ENCODE data around the gene VPS13A.
"Not testable (repeated sequence)": the region's sequence is repeated elsewhere in the genome, so short reads cannot be mapped to it uniquely, and the experiment has no call there.

The VPS13A gene

GRCh38 chr9:77188242-77188641, 10.9 kb downstream of the VPS13A start:
- no peak for DNase-seq (ENCODE audit: low spot score)

- DNase-seq (ENCODE audit: low spot score), result no peak
These were observed 17.1 kb downstream of the VPS13A start for GRCh38 chr9:77194423-77194822.

GRCh38 chr9:77210116-77210515, 32.8 kb downstream of the VPS13A start:
- no peak for DNase-seq (ENCODE audit: low spot score)

GRCh38 chr9:77211561-77211960, 34.2 kb downstream of the VPS13A start:
- no peak for DNase-seq (ENCODE audit: low spot score)

- no peak for DNase-seq (ENCODE audit: low spot score)
These were observed 35.5 kb downstream of the VPS13A start for GRCh38 chr9:77212801-77213200.

GRCh38 chr9:77215874-77216273, 38.5 kb downstream of the VPS13A start:
- DNase-seq (ENCODE audit: low spot score), result peak; percentile 28

- peak; percentile 58 for DNase-seq (ENCODE audit: low spot score)
These were observed 41.3 kb downstream of the VPS13A start for GRCh38 chr9:77218612-77219011.

GRCh38 chr9:77221431-77221830, 44.1 kb downstream of the VPS13A start:
- DNase-seq (ENCODE audit: low spot score), result no peak

- DNase-seq (ENCODE audit: low spot score), result no peak
These were observed 47.5 kb downstream of the VPS13A start for GRCh38 chr9:77224746-77225312.

- no peak for DNase-seq (ENCODE audit: low spot score)
These were observed 59.4 kb downstream of the VPS13A start for GRCh38 chr9:77236693-77237092.

- no peak for DNase-seq (ENCODE audit: low spot score)
These were observed 60.6 kb downstream of the VPS13A start for GRCh38 chr9:77237896-77238295.

- DNase-seq (ENCODE audit: low spot score), result no peak
These were observed 73.7 kb downstream of the VPS13A start for GRCh38 chr9:77251050-77251449.

- DNase-seq (ENCODE audit: low spot score), result no peak
These were observed 79.9 kb downstream of the VPS13A start for GRCh38 chr9:77257275-77257674.

- DNase-seq (ENCODE audit: low spot score), result no peak
These were observed 84.3 kb downstream of the VPS13A start for GRCh38 chr9:77261605-77262004.

GRCh38 chr9:77267762-77268161, 90.4 kb downstream of the VPS13A start:
- not testable (repeated sequence) for DNase-seq (ENCODE audit: low spot score)

GRCh38 chr9:77271023-77271690, 93.8 kb downstream of the VPS13A start:
- DNase-seq (ENCODE audit: low spot score), result no peak

GRCh38 chr9:77276799-77277198, 99.5 kb downstream of the VPS13A start:
- DNase-seq (ENCODE audit: low spot score), result no peak

GRCh38 chr9:77277719-77278118, 100.4 kb downstream of the VPS13A start:
- DNase-seq (ENCODE audit: low spot score), result no peak

GRCh38 chr9:77283991-77284390, 106.7 kb downstream of the VPS13A start:
- DNase-seq (ENCODE audit: low spot score), result no peak

- no peak for DNase-seq (ENCODE audit: low spot score)
These were observed 107.3 kb downstream of the VPS13A start for GRCh38 chr9:77284616-77285015.

- peak; percentile 7 for DNase-seq (ENCODE audit: low spot score)
These were observed 113.0 kb downstream of the VPS13A start for GRCh38 chr9:77290373-77290772.

GRCh38 chr9:77291714-77292113, 114.4 kb downstream of the VPS13A start:
- peak; percentile 46 for DNase-seq (ENCODE audit: low spot score)

GRCh38 chr9:77293949-77294348, 116.6 kb downstream of the VPS13A start:
- no peak for DNase-seq (ENCODE audit: low spot score)

- no peak for DNase-seq (ENCODE audit: low spot score)
These were observed 127.2 kb downstream of the VPS13A start for GRCh38 chr9:77304543-77304942.
